ENCODE measurements around the gene HAUS7.

The HAUS7 gene

DNA sequence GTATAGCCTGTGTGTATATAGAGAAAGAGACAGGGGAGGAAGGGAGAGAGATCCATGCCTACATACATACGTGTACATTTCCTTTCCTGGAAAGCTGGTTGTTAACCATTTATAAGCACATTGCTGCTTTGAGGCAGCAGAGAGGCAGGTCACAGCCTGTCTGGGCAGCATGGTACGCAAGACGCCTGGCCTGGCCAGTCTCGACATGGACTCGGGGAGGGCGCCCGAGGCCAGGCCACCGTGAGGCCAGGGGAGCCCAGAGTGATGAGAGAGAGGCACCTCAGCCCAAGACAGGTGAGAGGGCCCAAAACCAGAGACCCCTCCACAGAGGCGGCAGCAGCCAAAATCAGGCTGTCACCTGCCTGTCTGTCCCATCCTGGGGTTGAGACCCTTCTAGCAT is 28.4 kb downstream of the HAUS7 start:
- in situ Hi-C loops (cut with HindIII; ENCODE audit: low sequenced_read_pairs), result no loop called here

GRCh38 chrX:153441296-153441695 is 29.1 kb downstream of the HAUS7 start:
- in situ Hi-C loops (cut with HindIII; ENCODE audit: low sequenced_read_pairs), result no loop called here

DNA sequence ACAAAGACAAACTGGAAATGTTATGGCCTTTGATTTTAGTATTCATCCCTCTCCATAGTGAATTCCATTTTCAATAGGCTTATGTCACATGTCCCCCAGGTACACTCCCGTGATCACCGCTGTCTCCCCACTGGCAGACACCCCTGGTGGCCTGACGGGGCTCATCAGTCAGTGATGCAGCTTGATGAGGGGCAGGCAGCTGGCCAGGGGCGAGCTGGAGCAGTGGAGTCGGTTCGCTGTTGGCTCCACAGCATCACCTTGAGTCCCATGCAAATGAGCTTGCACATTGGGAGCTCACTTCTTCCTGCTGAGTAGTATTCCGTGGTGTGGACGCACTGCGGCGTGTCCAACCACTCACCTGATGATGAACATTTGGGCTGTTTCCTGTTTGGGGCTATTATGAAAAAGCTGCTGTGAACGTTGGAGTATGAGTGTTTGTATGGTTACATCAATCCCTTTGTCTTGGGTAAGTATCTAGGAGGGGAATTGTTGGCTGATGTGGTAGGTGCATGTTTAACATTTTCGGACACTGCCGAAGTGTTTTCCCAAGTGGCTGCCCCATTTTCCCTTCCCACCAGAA is 29.7 kb downstream of the HAUS7 start:
- in situ Hi-C loops (cut with HindIII; ENCODE audit: low sequenced_read_pairs), result no loop called here

DNA sequence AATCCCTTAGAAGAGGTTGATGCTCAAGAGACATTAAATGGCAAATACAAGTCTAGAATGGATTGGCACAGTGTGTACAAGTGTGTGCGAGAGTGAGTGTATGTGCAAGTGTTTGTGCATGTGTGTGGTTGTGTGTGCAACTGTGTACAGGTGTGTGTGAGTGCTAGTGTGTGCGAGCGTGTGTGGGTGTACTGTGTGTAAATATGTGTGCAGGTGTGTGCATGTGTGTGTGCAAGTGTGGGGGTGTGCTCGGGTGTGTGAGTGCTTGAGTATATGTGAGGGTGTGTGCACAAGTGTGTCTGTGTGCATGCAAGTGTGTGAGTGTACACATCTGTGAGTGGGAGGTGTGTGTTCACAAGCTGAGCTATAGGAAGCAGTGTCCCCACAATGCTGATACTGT is 30.4 kb downstream of the HAUS7 start:
- in situ Hi-C loops (cut with HindIII; ENCODE audit: low sequenced_read_pairs), result no loop called here

DNA sequence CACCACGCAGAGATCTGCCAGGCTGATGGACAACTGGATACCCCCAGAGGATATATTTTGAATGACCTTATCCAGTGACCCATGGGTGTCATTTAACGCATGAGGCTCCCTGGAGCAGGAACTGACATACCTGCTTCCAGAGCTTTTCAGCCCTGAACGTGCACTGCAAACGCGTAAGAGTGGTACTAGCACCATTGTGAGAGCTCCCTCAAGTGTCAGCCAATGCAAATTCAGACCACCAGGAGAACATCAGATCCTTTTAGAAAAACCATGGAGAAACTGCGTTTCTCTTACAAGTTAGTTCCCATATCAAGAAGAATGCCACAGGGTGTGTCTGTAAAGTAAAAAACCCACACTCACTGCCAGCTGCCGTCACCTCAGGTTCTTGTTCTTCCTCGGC is 31.8 kb downstream of the HAUS7 start:
- in situ Hi-C loops (cut with HindIII; ENCODE audit: low sequenced_read_pairs), result no loop called here

DNA sequence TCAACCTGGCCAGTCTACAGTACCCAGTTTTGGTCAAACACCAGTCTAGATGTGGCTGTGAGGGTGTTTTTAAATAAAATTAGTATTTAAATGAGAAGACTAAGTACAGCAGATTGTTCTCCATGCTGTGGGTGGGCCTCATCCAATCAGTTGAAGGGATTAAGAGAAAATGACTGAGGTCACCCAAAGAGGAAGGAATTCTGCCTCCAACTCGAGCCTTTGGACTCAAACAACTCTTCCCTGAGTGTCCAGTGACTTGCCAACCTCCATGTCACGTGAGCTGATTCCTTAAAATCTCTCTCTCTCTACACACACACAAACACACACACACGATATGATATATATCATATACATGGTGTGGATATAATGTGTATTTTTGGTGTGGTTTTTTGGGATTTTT is 34.5 kb downstream of the HAUS7 start:
- in situ Hi-C loops (cut with HindIII; ENCODE audit: low sequenced_read_pairs), result no loop called here

GRCh38 chrX:153434801-153435200 is 35.6 kb downstream of the HAUS7 start:
- in situ Hi-C loops (cut with HindIII; ENCODE audit: low sequenced_read_pairs), result no loop called here

- in situ Hi-C loops (cut with HindIII; ENCODE audit: low sequenced_read_pairs), result no loop called here
Measured at GRCh38 chrX:153433781-153434285, 36.5 kb downstream of the HAUS7 start.

GRCh38 chrX:153433161-153433680 is 37.2 kb downstream of the HAUS7 start:
- in situ Hi-C loops (cut with HindIII; ENCODE audit: low sequenced_read_pairs), result no loop called here

DNA sequence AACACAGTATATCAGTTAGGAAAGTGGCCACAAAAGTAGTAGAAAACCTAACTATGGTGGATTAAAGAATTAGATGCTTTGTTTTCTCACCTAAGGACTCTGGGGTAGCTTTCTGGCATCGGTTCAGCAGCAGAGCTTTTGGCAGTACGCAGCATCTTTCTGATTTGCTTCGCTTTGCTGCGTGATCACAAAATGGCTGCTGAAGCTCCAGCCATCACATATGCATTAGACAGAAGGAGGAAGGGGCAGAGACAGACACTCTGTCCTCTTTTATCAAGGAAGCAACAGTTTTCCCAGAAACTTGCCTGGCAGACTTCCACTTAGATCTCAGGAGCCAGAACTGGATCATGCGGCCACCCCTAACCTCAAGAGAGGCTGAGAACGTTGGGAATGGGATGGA is 39.6 kb downstream of the HAUS7 start:
- in situ Hi-C loops (cut with HindIII; ENCODE audit: low sequenced_read_pairs), result no loop called here

- in situ Hi-C loops (cut with HindIII; ENCODE audit: low sequenced_read_pairs), result no loop called here
Measured at GRCh38 chrX:153426204-153426603, 44.2 kb downstream of the HAUS7 start.

DNA sequence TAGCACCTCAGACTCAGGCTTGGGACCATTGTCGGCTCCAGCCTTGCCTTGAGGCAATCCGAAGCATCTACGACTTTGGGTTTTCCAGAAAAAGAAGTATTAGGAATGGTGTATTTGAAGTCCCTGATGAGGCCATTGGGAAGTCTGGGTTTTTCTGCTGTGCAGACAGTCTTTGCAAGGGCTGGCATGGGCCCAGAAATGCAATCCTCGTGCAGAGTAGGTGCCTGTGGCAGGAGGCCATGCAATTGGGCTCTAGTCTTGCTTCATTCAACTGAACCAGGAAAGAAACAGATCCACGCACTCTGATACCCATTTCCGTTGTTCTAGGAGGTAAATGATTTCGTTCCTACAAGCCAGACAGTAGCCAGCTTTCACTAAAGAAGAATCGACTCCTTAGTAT is 46.7 kb downstream of the HAUS7 start:
- in situ Hi-C loops (cut with HindIII; ENCODE audit: low sequenced_read_pairs), result no loop called here

DNA sequence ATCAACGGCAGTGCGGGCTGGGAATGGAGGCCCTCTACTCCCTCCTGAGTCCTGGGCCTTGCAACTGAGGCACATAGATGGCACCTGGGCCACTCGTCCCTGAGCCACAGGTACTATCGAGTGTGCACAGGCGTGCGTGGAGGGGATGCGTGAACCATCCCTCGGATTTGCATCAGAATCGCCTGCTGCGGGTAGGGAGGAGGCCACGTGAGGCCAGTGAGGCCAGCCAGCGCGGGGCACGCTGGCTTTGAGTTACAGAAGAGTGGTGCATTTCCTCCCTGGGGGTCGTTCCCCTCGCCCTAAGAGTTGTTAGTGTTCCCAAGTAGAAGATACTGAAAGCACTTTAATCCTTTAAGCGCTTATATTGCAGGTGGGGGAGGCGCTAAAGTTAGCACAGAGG is 48.5 kb downstream of the HAUS7 start:
- in situ Hi-C loops (cut with HindIII; ENCODE audit: low sequenced_read_pairs), result no loop called here

GRCh38 chrX:153420851-153421599 is 49.4 kb downstream of the HAUS7 start:
- in situ Hi-C loops (cut with HindIII; ENCODE audit: low sequenced_read_pairs), result no loop called here

- in situ Hi-C loops (cut with HindIII; ENCODE audit: low sequenced_read_pairs), result no loop called here
Measured at GRCh38 chrX:153417637-153418036, 52.7 kb downstream of the HAUS7 start.

DNA sequence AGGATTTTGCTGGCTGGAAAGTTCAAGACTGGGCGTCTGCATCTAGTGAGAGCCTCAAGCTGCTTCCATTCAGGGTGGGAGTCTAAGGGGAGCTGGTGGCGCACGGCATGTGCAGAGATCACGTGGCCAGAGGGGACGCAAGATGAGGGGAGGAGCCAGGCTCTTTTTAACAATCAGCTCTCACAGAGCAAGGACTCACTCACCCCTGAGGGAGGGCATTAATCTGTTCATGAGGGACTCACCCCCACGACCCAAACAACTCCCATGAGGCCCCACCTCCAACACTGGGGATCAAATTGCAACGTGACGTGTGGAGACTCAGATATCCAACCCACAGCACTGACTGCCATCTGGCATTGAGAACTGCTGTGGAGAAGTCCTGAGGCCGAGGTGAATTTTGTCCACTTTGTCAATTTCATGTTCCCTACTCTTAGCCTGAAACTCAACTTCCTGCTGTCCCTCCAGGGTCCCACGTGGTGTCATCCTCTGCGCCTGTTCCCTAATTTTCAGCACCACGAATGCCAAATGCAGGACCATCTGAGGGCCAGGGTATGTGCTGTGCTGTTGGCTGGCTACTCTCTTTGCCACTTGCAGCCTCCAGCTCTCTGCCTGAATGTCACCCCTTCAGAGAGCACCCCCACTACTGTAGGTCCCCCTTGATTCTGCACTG is 53.5 kb downstream of the HAUS7 start:
- in situ Hi-C loops (cut with HindIII; ENCODE audit: low sequenced_read_pairs), result no loop called here

DNA sequence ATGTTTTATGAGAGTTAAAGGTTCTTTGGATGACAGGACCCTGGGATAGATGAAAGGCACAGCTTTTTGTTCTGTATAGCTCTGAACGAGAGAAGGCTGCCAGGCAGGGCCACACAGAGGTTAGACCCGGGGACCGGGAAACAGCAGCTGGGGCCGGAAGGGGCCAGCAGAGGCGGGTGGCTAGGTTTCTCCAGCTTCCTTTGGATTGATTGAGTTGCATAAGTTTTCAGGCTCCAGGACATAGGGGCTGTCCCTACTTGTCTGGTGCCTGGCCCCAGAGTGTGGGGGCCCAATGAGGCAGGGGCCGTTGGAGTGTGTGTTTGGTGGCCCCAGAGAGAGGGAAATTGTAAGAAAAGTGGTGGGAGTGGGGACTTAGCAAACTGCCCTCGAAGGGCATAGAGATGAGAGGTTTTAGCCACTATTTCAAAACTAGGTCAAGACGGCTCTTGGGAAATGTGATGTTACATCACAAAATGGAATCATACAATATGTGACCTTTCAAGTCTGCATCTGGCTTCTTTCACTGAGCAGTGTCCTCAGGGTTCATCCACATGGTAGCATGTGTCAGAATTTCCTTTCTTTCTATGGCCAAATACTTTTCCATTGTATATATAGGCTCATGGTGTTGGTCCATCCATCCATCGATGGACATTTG is 55.4 kb downstream of the HAUS7 start:
- in situ Hi-C loops (cut with HindIII; ENCODE audit: low sequenced_read_pairs), result no loop called here

GRCh38 chrX:153413731-153414130 is 56.6 kb downstream of the HAUS7 start:
- in situ Hi-C loops (cut with HindIII; ENCODE audit: low sequenced_read_pairs), result no loop called here

GRCh38 chrX:153412746-153413720 is 57.3 kb downstream of the HAUS7 start:
- in situ Hi-C loops (cut with HindIII; ENCODE audit: low sequenced_read_pairs), result no loop called here

- in situ Hi-C loops (cut with HindIII; ENCODE audit: low sequenced_read_pairs), result no loop called here
Measured at GRCh38 chrX:153411988-153412574, 58.3 kb downstream of the HAUS7 start.

All from DLD1 (cell line).